ENCODE results near the gene RHOT2. TPM values are rescaled to one million over a fixed set of nuclear protein-coding genes. Genes with fewer than 3 reads are reported as not detected.

The RHOT2 gene
- total RNA-seq, 4 donors from 2014 or later = 68.6 to 188 (median 106) TPM

DNA sequence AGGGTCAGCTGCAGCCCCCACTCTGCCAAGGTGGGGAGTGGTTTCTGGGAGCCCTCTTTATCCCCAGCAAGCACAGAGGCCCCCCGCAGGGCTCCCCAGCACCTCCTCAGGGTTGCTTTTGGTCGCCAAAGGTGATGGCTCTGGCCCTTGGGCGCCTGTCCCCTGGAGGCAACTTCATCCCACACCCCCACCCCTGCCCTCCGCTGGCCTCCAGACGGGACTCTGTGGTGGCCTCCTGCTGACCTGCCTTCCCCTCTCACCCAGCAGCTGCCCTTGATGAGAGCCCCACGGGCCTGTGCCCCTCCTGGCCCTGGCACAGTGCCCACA lies 7.8 kb upstream of the RHOT2 start:
- 58 to 60% methylated on average over 6 of the region's 6 CpGs for WGBS, 2 donors
- Histone ChIP-seq H3K27ac (peak overlapping the region in 3 of 4 donors; percentile 53 to 90 (median 86)), H3K4me1 (peaks cover 0 to 16% (median 14%) of the 10 kb centered on the region in 4 donors), H3K9me3 (no peaks in the 10 kb centered on the region), H3K4me3 (peak overlapping the region in 1 of 4 donors; percentile 48), H3K27me3 (no peaks in the 10 kb centered on the region), H3K36me3 (peaks cover 0 to 46% (median 0%) of the 10 kb centered on the region in 3 donors)
- TF ChIP-seq, protein P1, sequence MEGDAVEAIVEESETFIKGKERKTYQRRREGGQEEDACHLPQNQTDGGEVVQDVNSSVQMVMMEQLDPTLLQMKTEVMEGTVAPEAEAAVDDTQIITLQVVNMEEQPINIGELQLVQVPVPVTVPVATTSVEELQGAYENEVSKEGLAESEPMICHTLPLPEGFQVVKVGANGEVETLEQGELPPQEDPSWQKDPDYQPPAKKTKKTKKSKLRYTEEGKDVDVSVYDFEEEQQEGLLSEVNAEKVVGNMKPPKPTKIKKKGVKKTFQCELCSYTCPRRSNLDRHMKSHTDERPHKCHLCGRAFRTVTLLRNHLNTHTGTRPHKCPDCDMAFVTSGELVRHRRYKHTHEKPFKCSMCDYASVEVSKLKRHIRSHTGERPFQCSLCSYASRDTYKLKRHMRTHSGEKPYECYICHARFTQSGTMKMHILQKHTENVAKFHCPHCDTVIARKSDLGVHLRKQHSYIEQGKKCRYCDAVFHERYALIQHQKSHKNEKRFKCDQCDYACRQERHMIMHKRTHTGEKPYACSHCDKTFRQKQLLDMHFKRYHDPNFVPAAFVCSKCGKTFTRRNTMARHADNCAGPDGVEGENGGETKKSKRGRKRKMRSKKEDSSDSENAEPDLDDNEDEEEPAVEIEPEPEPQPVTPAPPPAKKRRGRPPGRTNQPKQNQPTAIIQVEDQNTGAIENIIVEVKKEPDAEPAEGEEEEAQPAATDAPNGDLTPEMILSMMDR (IDR thresholded peaks at IDR 0.05) = no peak
- TF ChIP-seq EP300 (IDR thresholded peaks at IDR 0.05) = no peak
- no peak for TF ChIP-seq POLR2A (IDR thresholded peaks at IDR 0.05)
- DNase-seq (ENCODE audit: low spot score in 2 of 2) = no peak

DNA sequence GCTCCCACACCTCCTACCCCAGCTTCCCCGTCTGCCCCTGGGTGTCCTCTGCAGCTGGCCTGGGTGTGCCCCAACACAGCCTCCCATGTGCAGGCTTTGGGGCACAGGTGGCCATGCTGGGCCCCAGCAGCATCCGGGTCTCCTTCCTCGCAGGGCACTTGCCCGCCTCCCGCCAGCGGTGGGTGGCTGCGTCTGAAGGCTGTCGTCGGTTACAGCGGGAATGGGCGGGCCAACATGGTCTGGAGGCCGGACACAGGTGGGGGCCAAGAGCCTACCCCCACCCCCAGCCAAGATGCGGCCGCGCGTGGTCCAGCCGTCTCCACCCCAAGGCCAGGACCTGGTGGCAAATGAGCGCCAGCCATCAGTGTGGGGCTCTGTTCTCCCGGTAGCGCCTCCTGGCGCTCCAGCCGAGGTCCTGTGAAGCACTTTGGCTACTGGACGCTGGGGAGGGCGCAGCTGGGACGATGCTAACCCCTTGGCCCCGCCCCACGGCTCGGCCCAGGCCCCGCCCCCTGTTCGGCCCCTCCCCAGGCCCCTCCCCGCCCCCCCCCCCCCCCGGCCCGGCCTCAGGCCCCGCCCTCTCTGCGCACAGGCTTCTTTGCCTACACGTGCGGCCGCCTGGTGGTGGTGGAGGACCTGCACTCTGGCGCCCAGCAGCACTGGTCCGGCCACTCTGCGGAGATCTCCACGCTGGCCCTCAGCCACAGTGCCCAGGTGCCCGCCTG lies 7.3 kb upstream of the RHOT2 start:
- H3K27me3 ChIP-seq = no peaks in the 10 kb centered on the region
- TF ChIP-seq EP300 (IDR thresholded peaks at IDR 0.05) (peak in 1 of 2 donors; percentile 63), POLR2A (IDR thresholded peaks at IDR 0.05) (peak in 1 of 2 donors; percentile 52)
- TF ChIP-seq, protein P1 (IDR thresholded peaks at IDR 0.05) = peak; percentile 54 to 87 (median 77)
- H3K27ac ChIP-seq = peak overlapping the region in 3 of 4 donors; percentile 60 to 90 (median 86)
- peaks cover 0 to 16% (median 14%) of the 10 kb centered on the region in 4 donors for H3K4me1 ChIP-seq
- H3K4me3 ChIP-seq = peak overlapping the region in 1 of 4 donors; percentile 48
- peak; percentile 84 to 87 for DNase-seq (ENCODE audit: low spot score in 2 of 2)
- H3K9me3 ChIP-seq = no peaks in the 10 kb centered on the region
- WGBS, 2 donors = 12 to 33% methylated on average over 5 to 16 of the region's 43 CpGs
- H3K36me3 ChIP-seq = peaks cover 0 to 41% (median 0%) of the 10 kb centered on the region in 3 donors

DNA sequence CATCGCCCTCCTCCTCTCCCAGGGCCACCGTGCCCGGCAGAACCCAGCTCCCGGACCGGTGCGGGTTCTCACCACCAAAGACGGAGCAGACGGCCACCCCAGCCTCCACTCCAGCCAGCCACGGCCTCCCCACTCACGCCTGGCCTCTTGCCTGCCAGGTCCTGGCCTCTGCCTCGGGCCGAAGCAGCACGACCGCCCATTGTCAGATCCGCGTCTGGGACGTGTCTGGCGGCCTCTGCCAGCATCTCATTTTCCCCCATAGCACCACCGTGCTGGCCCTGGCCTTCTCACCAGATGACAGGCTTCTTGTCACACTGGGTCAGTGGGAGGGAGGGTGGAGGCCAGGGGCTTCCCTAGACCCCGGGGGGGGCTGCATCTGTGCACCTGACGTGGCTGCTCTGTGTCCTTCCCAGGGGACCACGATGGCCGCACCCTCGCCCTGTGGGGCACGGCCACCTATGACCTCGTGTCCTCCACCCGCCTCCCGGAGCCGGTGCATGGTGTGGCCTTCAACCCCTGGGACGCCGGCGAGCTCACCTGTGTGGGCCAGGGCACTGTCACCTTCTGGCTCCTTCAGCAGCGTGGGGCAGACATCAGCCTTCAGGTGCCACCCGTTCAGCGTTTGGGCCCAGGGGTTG lies 6.6 kb upstream of the RHOT2 start:
- TF ChIP-seq, protein P1 (IDR thresholded peaks at IDR 0.05) = peak in 1 of 5 experiments; percentile 17
- TF ChIP-seq POLR2A (IDR thresholded peaks at IDR 0.05) (no peak), EP300 (IDR thresholded peaks at IDR 0.05) (no peak)
- Histone ChIP-seq H3K9me3 (no peaks in the 10 kb centered on the region), H3K27me3 (no peaks in the 10 kb centered on the region), H3K27ac (peak overlapping the region in 3 of 4 donors; percentile 60 to 87 (median 86)), H3K36me3 (peaks cover 0 to 34% (median 0%) of the 10 kb centered on the region in 3 donors), H3K4me1 (peaks cover 0 to 16% (median 14%) of the 10 kb centered on the region in 4 donors), H3K4me3 (peak overlapping the region in 1 of 4 donors; percentile 48)
- 41 to 45% methylated on average over 32 to 33 of the region's 35 CpGs for WGBS, 2 donors
- DNase-seq (ENCODE audit: low spot score in 2 of 2) = no peak

DNA sequence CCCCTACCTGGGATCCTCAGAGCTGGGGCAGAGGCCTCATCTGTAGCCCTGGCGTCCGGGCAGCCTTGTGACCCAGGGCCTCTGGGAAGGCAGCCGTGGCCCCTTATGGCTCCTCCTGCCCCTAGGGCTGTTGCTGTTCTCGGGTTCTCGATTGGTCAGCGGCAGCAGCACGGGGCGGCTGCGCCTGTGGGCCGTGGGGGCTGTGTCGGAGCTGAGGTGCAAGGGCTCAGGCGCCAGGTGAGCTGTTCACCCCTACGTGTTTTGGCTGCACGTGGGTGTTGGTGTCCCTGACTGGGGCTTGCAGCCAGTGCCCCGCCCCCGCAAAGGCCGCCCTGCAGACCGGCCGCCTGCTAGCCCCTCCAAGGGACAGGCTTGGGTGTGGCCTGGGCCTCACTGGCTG lies 5.8 kb upstream of the RHOT2 start:
- Histone ChIP-seq H3K4me3 (no peak overlapping the region), H3K4me1 (peaks cover 0 to 18% (median 14%) of the 10 kb centered on the region in 4 donors), H3K9me3 (no peaks in the 10 kb centered on the region), H3K27me3 (no peaks in the 10 kb centered on the region), H3K36me3 (peaks cover 0 to 26% (median 0%) of the 10 kb centered on the region in 3 donors), H3K27ac (no peak overlapping the region)
- no peak for TF ChIP-seq EP300 (IDR thresholded peaks at IDR 0.05)
- TF ChIP-seq, protein P1 (IDR thresholded peaks at IDR 0.05) = no peak
- no peak for TF ChIP-seq POLR2A (IDR thresholded peaks at IDR 0.05)
- WGBS, 2 donors = 91% methylated on average over 17 of the region's 19 CpGs; no CpG with 5 or more reads in 1 of the 2 donors
- DNase-seq (ENCODE audit: low spot score in 2 of 2) = no peak

DNA sequence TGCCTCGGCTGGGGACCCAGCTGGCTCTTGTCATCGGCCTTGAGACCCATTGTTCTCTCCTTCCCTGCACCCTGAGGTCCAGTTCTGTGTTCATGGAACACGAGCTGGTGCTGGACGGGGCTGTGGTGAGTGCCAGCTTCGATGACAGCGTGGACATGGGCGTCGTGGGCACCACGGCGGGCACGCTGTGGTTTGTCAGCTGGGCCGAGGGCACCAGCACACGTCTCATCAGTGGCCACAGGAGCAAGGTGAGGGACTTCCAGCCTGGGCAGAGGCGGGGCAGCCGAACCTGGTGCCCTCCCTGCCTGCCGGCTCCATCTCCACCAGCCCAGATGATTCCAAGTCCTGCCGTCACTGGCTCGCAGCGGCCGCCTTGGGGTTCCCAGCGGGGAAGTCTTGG lies 5.3 kb upstream of the RHOT2 start:
- H3K36me3 ChIP-seq = peaks cover 0 to 21% (median 0%) of the 10 kb centered on the region in 3 donors
- DNase-seq (ENCODE audit: low spot score in 2 of 2) = no peak
- TF ChIP-seq, protein P1 (IDR thresholded peaks at IDR 0.05) = no peak
- TF ChIP-seq EP300 (IDR thresholded peaks at IDR 0.05) (no peak), POLR2A (IDR thresholded peaks at IDR 0.05) (no peak)
- WGBS, 2 donors = 93 to 98% methylated on average over 9 to 21 of the region's 21 CpGs
- H3K27ac ChIP-seq = no peak overlapping the region
- H3K4me1 ChIP-seq = peaks cover 0 to 23% (median 18%) of the 10 kb centered on the region in 4 donors
- no peaks in the 10 kb centered on the region for H3K9me3 ChIP-seq
- no peaks in the 10 kb centered on the region for H3K27me3 ChIP-seq
- H3K4me3 ChIP-seq = no peak overlapping the region
